ENCODE measurements around the gene TNFRSF4. TPM values are rescaled to one million over a fixed set of nuclear protein-coding genes. Genes with fewer than 3 reads are reported as not detected.

TNFRSF4 gene
- total and polyA plus RNA-seq, 10 of the 15 experiments (the other 5 are each of a cell fraction or from before 2014, with no cell fraction given) = 0.05 to 7.3 (median 2.5) TPM; not detected in 1

DNA sequence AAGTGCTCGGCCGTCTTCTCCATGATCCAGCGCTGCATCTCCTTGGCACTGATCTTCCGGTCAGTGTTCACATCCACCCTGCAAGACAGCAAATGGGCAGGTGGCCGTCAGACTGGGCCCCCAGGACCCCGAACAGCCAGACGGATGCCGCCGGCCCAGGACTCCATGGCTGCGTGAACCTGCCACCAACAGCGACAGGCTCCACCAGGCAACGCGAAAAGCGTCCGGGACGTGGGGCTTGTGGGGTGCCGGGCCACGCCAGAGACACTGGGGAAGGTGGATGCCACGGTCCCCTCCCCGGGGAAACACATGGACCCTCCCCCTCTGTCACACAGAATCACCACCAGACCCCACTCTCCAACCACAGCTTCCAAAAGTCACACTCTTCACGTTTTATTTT, 9.9 kb upstream of the TNFRSF4 start:
- intact Hi-C loops (cut with micrococcal nuclease; ENCODE audit: unreplicated experiment) (no loop called here), in situ Hi-C loops (cut with MboI) (no loop called here)
- no peak overlapping the region for H3K4me2 ChIP-seq (ENCODE audit: control insufficient read depth, insufficient read depth)
- H3K27ac ChIP-seq (ENCODE audit: control insufficient read depth, insufficient read depth) = no peak overlapping the region
- H2AFZ ChIP-seq (ENCODE audit: control insufficient read depth, low read depth, low read length) = no peak overlapping the region
- H3K9ac ChIP-seq (ENCODE audit: control insufficient read depth, insufficient read depth, low read length) = no peak overlapping the region
- ChIA-PET POLR2A (no interaction called here), CTCF (no interaction called here), SMC1A (ENCODE audit: uncharacterized antibody, unreplicated experiment) (no interaction called here), RAD21 (ENCODE audit: unreplicated experiment) (no interaction called here)
- no peak for DNase-seq (ENCODE audit: low read depth, low spot score)
- H3K36me3 ChIP-seq (ENCODE audit: control insufficient read depth in 2 of 2, insufficient read depth in 2 of 2, low read length in 1 of 2) = peaks cover 8 to 51% of the 10 kb centered on the region in 2 experiments; a peak in 3 of 4 replicates
- no peaks in the 10 kb centered on the region for H3K4me1 ChIP-seq (ENCODE audit: control insufficient read depth, insufficient read depth, low read length)
- no TSS peak for BruUV-seq (replicated peaks)
- no peak for FAIRE-seq
- no peaks in the 10 kb centered on the region for H4K20me1 ChIP-seq (ENCODE audit: control insufficient read depth, insufficient read depth)
- no peaks in the 10 kb centered on the region for H3K27me3 ChIP-seq (replicated peaks in 1 of 2; ENCODE audit: control insufficient read depth in 2 of 2, insufficient read depth in 2 of 2, low read length in 1 of 2)
- H3K9me3 ChIP-seq (replicated peaks; ENCODE audit: control insufficient read depth, insufficient read depth, low read length) = no peaks in the 10 kb centered on the region
- WGBS (ENCODE audit: insufficient coverage, insufficient replicate concordance, low lambda C conversion rate, missing lambda C conversion rate) = 98% methylated on average over 18 of the region's 21 CpGs
- H3K4me3 ChIP-seq = no peak overlapping the region
- ATAC-seq = no peak
- H3K79me2 ChIP-seq (ENCODE audit: control insufficient read depth, insufficient read depth, low read length) = peaks cover 13% of the 10 kb centered on the region
- TF ChIP-seq, protein P1, sequence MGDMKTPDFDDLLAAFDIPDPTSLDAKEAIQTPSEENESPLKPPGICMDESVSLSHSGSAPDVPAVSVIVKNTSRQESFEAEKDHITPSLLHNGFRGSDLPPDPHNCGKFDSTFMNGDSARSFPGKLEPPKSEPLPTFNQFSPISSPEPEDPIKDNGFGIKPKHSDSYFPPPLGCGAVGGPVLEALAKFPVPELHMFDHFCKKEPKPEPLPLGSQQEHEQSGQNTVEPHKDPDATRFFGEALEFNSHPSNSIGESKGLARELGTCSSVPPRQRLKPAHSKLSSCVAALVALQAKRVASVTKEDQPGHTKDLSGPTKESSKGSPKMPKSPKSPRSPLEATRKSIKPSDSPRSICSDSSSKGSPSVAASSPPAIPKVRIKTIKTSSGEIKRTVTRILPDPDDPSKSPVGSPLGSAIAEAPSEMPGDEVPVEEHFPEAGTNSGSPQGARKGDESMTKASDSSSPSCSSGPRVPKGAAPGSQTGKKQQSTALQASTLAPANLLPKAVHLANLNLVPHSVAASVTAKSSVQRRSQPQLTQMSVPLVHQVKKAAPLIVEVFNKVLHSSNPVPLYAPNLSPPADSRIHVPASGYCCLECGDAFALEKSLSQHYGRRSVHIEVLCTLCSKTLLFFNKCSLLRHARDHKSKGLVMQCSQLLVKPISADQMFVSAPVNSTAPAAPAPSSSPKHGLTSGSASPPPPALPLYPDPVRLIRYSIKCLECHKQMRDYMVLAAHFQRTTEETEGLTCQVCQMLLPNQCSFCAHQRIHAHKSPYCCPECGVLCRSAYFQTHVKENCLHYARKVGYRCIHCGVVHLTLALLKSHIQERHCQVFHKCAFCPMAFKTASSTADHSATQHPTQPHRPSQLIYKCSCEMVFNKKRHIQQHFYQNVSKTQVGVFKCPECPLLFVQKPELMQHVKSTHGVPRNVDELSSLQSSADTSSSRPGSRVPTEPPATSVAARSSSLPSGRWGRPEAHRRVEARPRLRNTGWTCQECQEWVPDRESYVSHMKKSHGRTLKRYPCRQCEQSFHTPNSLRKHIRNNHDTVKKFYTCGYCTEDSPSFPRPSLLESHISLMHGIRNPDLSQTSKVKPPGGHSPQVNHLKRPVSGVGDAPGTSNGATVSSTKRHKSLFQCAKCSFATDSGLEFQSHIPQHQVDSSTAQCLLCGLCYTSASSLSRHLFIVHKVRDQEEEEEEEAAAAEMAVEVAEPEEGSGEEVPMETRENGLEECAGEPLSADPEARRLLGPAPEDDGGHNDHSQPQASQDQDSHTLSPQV (IDR thresholded peaks at IDR 0.05) = no peak
- TF ChIP-seq HDAC2 (IDR thresholded peaks at IDR 0.05) = no peak
- no peak for TF ChIP-seq HDGF (IDR thresholded peaks at IDR 0.05)
- no peak for TF ChIP-seq NFIC (IDR thresholded peaks at IDR 0.05; ENCODE audit: low read depth, low read length)
- no peak for TF ChIP-seq SMARCA5 (IDR thresholded peaks at IDR 0.05)
- no peak for TF ChIP-seq CEBPZ (IDR thresholded peaks at IDR 0.05; ENCODE audit: low read depth, low read length)
- no peak for TF ChIP-seq LARP7 (IDR thresholded peaks at IDR 0.05)
- no peak for TF ChIP-seq CHD4 (IDR thresholded peaks at IDR 0.05)
- TF ChIP-seq EP300 (IDR thresholded peaks at IDR 0.05; ENCODE audit: borderline replicate concordance in 1 of 2, control insufficient read depth in 1 of 2, low read depth in 2 of 2, low read length in 2 of 2) = no peak
- TF ChIP-seq YBX1 (IDR thresholded peaks at IDR 0.05) = no peak
- TF ChIP-seq, protein P2, sequence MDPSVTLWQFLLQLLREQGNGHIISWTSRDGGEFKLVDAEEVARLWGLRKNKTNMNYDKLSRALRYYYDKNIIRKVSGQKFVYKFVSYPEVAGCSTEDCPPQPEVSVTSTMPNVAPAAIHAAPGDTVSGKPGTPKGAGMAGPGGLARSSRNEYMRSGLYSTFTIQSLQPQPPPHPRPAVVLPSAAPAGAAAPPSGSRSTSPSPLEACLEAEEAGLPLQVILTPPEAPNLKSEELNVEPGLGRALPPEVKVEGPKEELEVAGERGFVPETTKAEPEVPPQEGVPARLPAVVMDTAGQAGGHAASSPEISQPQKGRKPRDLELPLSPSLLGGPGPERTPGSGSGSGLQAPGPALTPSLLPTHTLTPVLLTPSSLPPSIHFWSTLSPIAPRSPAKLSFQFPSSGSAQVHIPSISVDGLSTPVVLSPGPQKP (IDR thresholded peaks at IDR 0.05; ENCODE audit: low read depth, low read length) = no peak
- TF ChIP-seq MEF2B (IDR thresholded peaks at IDR 0.05; ENCODE audit: partially characterized antibody, poor library complexity, severe bottlenecking) = no peak
- no peak for TF ChIP-seq BMI1 (IDR thresholded peaks at IDR 0.05; ENCODE audit: borderline replicate concordance)
- TF ChIP-seq USF1 (IDR thresholded peaks at IDR 0.05; ENCODE audit: borderline replicate concordance, extremely low read length, insufficient read depth, low read depth, low read length) = no peak
- TF ChIP-seq, protein P3, sequence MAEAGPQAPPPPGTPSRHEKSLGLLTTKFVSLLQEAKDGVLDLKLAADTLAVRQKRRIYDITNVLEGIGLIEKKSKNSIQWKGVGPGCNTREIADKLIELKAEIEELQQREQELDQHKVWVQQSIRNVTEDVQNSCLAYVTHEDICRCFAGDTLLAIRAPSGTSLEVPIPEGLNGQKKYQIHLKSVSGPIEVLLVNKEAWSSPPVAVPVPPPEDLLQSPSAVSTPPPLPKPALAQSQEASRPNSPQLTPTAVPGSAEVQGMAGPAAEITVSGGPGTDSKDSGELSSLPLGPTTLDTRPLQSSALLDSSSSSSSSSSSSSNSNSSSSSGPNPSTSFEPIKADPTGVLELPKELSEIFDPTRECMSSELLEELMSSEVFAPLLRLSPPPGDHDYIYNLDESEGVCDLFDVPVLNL (IDR thresholded peaks at IDR 0.05; ENCODE audit: low read depth, low read length) = no peak
